Renal cortical epithelial cell (primary cell): ENCODE results near the gene DPP9. TPM values are rescaled to one million over a fixed set of nuclear protein-coding genes. Genes with fewer than 3 reads are reported as not detected.
"Not testable (repeated sequence)": the region's sequence is repeated elsewhere in the genome, so short reads cannot be mapped to it uniquely, and the experiment has no call there.

Source experiments
- DNase-seq: peaks from one replicate; pipeline ENCODE4 v3.0.0-alpha.2; 2011; ENCODE audit warnings: low read depth
- total RNA-seq: library from RNA; depleted of rRNA; stranded (reverse); fragments of >200 nt; gene quantifications from 2 replicates; pipeline ENCODE4 v1.2.3, GENCODE V29; 2014

The DPP9 gene
- total RNA-seq, 1 donor from 2014 or later, result 37.4 TPM

DNA sequence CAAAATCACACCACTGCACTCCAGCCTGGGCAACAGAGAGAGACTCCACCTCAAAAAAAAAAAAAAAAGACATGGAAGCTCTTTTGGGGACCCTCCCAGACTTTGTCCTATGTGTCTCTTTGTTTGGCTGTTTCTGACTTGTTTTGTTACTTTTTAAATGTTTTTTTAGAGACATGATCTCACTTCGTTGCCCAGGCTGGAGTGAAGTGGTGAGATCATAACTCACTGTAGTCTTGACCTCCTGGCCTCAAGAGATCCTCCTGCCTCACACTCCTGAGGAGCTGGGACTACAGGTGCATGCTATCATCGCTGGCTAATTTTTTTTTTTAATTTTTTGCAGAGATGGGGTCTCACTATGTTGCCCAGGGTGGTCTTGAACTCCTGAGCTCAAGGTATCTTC, 16.4 kb upstream of the DPP9 start:
- DNase-seq, result no peak

GRCh38 chr19:4738734-4739133, 15.1 kb upstream of the DPP9 start:
- no peak for DNase-seq

DNA sequence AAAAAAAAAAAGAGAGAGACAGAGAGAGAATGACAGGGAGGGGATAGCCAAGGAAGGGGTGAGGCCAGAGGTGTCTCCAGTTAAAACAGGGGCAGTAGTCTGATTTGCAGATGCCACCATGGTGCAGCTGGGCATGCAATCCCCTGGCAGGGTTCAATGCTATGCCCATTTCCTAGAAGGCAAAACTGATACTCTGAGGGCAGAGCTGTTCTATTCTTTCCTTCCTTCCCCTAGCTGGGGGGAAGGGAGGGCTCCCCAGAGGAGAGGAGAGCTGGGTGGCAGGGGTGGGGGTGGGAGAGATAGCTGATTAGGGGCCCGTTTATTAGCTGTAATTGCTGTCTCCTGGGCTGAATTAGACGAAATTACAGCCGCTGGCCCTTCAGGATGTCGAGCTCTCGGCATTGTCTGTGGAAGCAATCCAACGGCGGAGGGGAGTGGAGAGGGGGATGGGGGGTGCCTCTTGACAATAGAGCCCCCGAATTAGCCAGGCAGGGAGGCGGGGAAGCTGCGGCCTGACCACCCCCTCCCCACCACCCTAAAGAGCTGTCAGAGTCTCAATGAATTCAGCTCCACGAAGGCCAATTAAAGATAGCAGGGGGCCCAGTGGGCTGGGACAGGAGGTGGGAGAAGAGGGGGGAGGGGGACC, 14.4 kb upstream of the DPP9 start:
- DNase-seq, result no peak

DNA sequence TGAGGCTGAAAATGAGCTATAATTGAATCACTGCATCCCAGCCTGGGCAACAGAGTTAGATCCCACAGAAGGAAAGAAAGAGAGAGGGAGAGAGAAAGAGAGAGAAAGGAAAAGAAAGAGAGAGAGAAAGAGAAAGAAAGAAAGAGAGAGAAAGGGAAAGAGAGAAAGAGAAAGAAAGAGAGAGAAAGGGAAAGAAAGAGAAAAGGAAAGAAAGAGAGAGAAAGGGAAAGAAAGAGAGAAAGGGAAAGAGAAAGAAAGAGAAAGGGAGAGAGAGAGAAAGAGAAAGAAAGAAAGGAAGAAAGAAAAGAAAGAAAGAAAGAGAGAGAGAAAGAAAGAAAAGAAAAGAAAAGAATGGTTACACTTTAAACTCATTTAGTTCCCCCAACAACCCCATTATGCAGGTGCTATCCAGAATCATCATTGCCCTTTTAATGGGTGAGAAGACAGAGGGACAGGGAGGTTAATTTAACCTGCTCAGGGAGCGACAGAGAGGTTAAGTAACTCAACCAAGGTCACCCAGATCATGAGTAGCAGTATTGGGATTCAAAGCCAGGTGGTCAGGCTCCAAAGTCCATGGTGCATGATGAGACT, 10.2 kb upstream of the DPP9 start:
- DNase-seq, result no peak

GRCh38 chr19:4732680-4733114, 9.1 kb upstream of the DPP9 start:
- peak; percentile 47 for DNase-seq

GRCh38 chr19:4730740-4731171, 7.1 kb upstream of the DPP9 start:
- DNase-seq, result no peak

GRCh38 chr19:4728871-4729270, 5.2 kb upstream of the DPP9 start:
- DNase-seq, result no peak

- no peak for DNase-seq
Observed at GRCh38 chr19:4722671-4723594, 709 bp downstream of the DPP9 start.

GRCh38 chr19:4721196-4721595, 2.4 kb downstream of the DPP9 start:
- no peak for DNase-seq

DNA sequence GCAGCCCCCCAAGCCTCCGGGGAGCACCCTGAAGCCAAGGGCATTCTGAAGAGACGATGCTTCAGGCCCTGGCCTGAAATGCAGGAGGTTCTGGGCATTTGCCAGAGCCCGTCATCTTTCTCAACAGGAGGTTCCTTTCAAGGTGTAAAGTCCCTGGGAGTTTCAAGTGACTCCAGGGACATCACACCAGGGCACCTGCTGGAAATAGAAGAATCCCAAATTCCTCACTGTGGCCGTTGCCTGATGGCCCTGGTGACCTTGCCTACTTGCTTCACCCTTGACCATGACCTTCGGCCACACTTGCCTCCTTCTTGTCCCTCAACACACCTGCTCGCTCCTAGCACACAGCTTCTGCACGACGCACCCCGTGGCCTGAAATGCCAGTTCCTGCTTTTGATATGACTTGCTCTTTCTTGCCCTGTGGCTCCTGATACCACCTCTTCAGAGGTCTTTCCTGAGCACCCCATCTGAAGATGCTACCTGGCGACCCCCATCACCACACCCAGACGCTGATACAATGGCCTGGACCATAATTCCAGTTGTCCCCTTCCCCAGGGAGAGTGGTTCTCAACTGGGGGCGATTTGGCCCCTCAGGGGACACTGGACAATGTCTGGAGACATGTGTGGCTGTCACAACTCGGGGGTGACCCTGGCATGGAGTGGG, 3.5 kb downstream of the DPP9 start:
- no peak for DNase-seq

DNA sequence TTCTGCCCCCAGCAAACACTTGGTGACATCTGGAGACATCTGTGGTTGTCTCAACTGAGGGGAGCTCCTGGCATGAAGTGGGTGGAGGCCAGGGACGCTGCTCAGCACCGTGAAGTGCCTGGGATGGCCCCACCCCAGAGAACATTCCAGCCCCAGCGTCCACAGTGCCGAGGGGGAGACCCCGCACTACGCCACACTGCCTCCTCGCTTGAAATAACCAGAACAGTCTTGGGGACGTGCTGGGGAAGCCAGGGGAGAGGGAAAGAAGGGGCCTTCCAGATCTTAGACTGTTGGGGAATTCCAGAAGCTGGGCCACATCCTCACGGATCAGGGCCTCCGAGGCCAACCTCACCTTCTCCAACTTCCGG, 4.2 kb downstream of the DPP9 start:
- DNase-seq, result no peak

GRCh38 chr19:4717966-4718701, 5.5 kb downstream of the DPP9 start:
- DNase-seq, result no peak

DNA sequence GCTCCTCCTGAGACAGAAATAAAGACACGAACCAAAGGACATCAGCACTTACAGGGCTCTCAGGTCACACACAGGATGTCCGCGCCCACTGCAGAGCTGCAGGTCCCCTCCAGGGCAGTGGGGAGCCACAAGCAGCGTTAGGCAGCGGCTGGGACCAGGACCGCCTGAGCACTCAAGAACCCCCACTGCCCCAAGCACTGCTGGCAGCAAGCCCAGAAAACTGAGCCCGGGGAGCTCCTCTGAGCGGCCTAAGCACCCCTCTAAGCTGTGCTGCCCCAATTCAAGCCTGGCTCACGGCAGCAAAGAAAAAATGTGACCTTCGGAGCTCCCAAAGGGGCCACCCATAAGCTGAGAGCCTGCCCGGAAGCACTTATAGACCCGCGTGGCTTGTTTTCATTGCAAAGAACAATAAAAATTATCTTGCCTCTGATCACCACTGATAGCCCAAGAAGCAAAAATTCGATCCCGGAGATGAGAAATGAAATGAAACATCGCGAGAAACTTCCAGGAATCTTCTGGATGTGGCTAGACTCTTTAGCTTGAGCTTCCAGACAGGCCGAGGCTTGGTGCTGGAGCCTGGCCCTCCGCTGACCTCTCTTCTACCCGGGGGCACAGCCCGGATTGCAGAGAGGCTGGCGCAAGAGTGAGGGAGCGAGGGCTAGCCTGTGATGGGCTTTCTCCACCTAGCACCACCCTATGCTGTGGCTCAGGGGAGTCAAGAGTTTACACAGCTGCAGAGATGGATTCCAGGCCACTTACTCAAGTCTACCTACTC, 6.3 kb downstream of the DPP9 start:
- no peak for DNase-seq

DNA sequence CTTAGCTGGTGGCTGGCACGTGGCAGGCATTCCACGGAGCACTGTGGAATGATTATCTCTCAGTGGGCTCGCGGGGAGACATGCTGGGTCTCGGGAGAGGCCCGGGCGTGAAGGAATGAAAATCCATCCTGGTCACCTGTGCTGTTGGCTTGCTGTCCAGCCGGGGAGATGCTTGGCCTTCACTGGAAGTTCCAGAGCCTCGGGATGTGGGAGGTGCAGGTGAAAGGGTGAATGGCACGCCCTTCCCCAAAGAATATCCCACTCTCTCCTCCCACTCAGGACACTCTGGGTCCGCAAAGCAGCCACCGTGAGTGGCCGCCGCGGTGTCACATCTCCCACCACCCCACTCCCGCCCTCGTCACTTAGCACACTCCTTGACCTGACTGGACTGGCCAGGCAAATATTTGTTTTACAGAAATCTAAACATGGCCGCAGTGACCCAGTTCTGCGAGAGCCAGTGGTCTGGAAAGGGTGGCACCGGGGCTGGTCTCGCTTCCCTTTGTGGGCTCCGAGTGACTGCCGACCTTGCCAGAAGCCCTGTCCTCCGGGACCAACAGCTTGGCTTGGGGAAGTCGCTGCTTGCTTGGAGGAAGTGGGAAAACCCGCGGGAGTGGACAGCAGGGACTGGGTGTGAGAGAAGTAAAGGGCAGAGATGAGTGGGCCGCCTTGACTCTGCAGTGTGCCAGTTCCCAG, 8.0 kb downstream of the DPP9 start:
- no peak for DNase-seq

GRCh38 chr19:4715178-4715528, 8.5 kb downstream of the DPP9 start:
- not testable (repeated sequence) for DNase-seq

DNA sequence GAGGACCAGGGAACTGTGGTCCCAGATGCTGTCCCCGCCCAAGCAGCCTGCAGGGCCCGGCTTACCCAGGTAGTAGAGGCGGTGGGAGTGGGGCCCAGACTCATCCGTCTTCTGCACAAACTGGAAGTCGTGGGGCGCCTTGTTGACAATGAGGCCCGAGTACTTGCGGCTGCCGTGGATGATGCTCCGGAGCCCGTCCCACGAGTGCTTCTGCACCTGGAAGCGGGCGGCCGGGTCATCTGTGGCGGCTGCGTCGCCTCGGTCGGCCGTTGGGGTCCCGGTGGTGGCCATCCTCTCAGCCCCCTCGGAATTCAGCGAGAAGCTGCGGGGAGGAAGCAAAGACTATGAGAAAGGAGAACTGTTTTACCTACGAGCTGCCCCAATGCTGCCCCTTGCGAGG, 9.6 kb downstream of the DPP9 start:
- no peak for DNase-seq

DNA sequence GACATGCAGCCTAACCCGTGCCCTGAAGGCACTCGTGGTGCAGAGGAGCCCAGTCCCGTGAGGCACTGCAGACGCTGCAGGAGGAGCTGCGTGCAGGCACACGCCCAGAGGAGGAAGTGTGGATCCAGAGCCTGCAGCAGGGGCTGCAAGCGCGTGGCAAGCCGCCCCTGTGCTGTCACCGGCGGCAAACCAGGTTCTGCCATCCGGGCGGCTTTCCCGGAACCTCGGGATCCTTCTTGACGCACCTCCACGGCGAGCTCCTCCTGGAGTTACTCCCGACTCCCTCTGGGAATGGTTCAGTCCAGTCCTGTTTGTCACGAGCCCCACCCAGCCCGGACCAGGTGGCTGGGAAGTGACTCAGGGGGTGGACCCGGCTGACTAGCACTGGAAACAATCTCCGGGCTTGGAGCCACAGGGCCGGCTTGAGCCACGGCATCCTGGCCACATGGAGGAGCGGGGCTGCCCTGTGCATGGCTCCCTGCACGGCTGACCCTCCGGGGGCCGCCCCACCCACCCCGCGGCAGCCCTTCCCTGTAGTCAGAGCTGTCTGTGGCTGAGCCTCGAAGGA, 10.2 kb downstream of the DPP9 start:
- peak; percentile 90 for DNase-seq

- DNase-seq, result no peak
Observed at GRCh38 chr19:4712771-4713170, 10.9 kb downstream of the DPP9 start.

DNA sequence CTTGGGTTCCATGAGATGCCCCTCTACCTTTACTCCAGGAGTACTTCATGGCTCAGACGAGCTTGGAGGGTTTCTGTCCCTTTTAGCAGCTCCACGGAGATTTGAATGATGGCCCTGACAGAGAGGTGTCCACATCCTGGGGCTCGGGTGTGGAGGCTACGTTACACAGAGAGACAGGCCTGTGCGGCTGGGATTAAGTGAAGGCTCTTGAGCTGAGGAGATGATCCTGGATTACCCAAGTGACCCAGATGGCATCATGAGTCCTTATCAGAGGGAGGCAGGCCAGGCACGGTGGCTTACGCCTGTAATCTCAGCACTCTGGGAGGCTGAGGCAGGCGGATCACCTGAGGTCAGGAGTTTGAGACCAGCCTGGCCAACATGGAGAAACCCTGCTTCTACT, 12.4 kb downstream of the DPP9 start:
- DNase-seq, result no peak

GRCh38 chr19:4710281-4710600, 13.4 kb downstream of the DPP9 start:
- no peak for DNase-seq
